K562 (cell line): ENCODE data around the gene LAMA3. TPM values are rescaled to one million over a fixed set of nuclear protein-coding genes. Genes with fewer than 3 reads are reported as not detected.
A peak's percentile ranks its signal among the peaks of the same experiment; 100 is the strongest.

Experiments used
- ATAC-seq: fragments of 200-7000 bp; cut with Tn5 transposase; 3 replicates; pipeline ENCODE4 v1.9.1; 2020; ENCODE audit warnings: moderate library complexity
- BruUV-seq: library from RNA; stranded (reverse); fragments of 400-500 nt; replicated peaks from 2 replicates; lab custom pipeline; 2021; lab: Mats Ljungman, UMichigan
- CTCF ChIA-PET: fragments of 300-600 bp; formaldehyde crosslinking; extraction: SDS; loops from one replicate; lab custom pipeline; 2021; ENCODE audit warnings: low intra/inter-chr PET ratio; lab: Yijun Ruan, JAX
- POLR2A ChIA-PET: fragments of 300-600, 350-650 bp; sonication (Branson Sonifier 250); formaldehyde crosslinking; extraction: SDS; loops from one replicate; lab custom pipeline; 2021; ENCODE audit warnings: antibody characterized with exemption, inconsistent platforms; lab: Yijun Ruan, JAX
- DNase-seq, 4 experiments: peaks; one replicate each; pipeline versions ENCODE4 v3.0.0 to v3.0.0-alpha.2; 2011 to 2018; ENCODE audit warnings: low spot score in 3 of 4, mixed read lengths in 3 of 4; ENCODE audit errors: extremely low read depth in 1 of 4
- FAIRE-seq: peaks from 2 replicates; lab custom pipeline; 2011; peaks lifted over from hg19 to GRCh38; lab: Jason Lieb, UNC
- H2AFZ ChIP-seq: 2 replicates; pipeline ENCODE4 v1.6.0; 2011; ENCODE audit warnings: low read depth, low read length, control low read depth, inconsistent platforms
- H3K27ac ChIP-seq: fragments of 200-600 bp; 3 replicates; pipeline ENCODE4 v1.8.0; 2011; ENCODE audit warnings: low read depth, mild to moderate bottlenecking, control low read depth, inconsistent platforms, low read length, moderate library complexity, mixed read lengths; ENCODE audit errors: extremely low read depth
- H3K27me3 ChIP-seq, 2 experiments: fragments of 300-600 bp in 1 of 2; 2 replicates in 1 of 2; 3 replicates in 1 of 2; pipeline versions ENCODE4 v1.6.0 to v1.8.0; 2011; ENCODE audit warnings: inconsistent platforms in 2 of 2, low read length in 2 of 2, mild to moderate bottlenecking in 1 of 2, mixed read lengths in 1 of 2, moderate library complexity in 1 of 2; ENCODE audit not compliant: control insufficient read depth in 2 of 2, insufficient read depth in 2 of 2
- H3K36me3 ChIP-seq: fragments of 300-600 bp; 3 replicates; pipeline ENCODE4 v1.8.0; 2011; ENCODE audit warnings: mild to moderate bottlenecking, low read length, inconsistent platforms; ENCODE audit not compliant: control insufficient read depth, insufficient read depth
- H3K4me1 ChIP-seq, 2 experiments: fragments of 200-600 bp in 1 of 2; replicated peaks in 1 of 2; 2 replicates in 1 of 2; 3 replicates in 1 of 2; pipeline versions ENCODE4 v1.5.1 to v1.8.0; 2011; ENCODE audit warnings: inconsistent platforms in 2 of 2, low read length in 2 of 2, mild to moderate bottlenecking in 1 of 2, mixed read lengths in 1 of 2, moderate library complexity in 1 of 2; ENCODE audit not compliant: control insufficient read depth in 2 of 2, insufficient read depth in 2 of 2
- H3K4me2 ChIP-seq: 2 replicates; pipeline ENCODE4 v1.6.1; 2011; ENCODE audit warnings: low read length, control low read depth, inconsistent platforms, mixed read lengths; ENCODE audit not compliant: insufficient read depth
- H3K4me3 ChIP-seq: fragments of 200-600 bp; sonication (generic), shearing (Covaris generic); 2 replicates; pipeline ENCODE4 v1.5.1; 2016; ENCODE audit warnings: control low read depth, inconsistent platforms
- H3K79me2 ChIP-seq: fragments of 200-600 bp; 3 replicates; pipeline ENCODE4 v1.8.0; 2011; ENCODE audit warnings: low read length, inconsistent platforms; ENCODE audit not compliant: control insufficient read depth, insufficient read depth
- H3K9ac ChIP-seq, 2 experiments: 2 replicates each; pipeline versions ENCODE4 v1.6.0 to v1.6.1; 2011; ENCODE audit warnings: low read depth in 2 of 2, low read length in 2 of 2, control low read depth in 1 of 2, inconsistent platforms in 1 of 2, mild to moderate bottlenecking in 1 of 2, mixed read lengths in 1 of 2; ENCODE audit not compliant: insufficient read depth in 1 of 2
- H3K9me1 ChIP-seq: one replicate; pipeline ENCODE4 v1.6.0; 2011; ENCODE audit warnings: inconsistent platforms, mild to moderate bottlenecking, low read length, moderate library complexity; ENCODE audit not compliant: control insufficient read depth, insufficient read depth
- H3K9me3 ChIP-seq: replicated peaks from 2 replicates; pipeline ENCODE4 v1.5.1; 2011; ENCODE audit warnings: low read depth, low read length, inconsistent platforms; ENCODE audit not compliant: control insufficient read depth, insufficient read depth
- H4K20me1 ChIP-seq: replicated peaks from 2 replicates; pipeline ENCODE4 v1.6.1; 2011; ENCODE audit warnings: low read length, inconsistent platforms, mixed read lengths; ENCODE audit not compliant: control insufficient read depth, insufficient read depth
- NCOA4 ChIP-seq: fragments of 450-650 bp; IDR thresholded peaks from 2 replicates; pipeline ENCODE4 v1.6.1; 2018; ENCODE audit warnings: mild to moderate bottlenecking; ENCODE audit not compliant: partially characterized antibody
- PHF21A ChIP-seq: fragments of 450-650 bp; IDR thresholded peaks from 2 replicates; pipeline ENCODE4 v1.6.1; 2017; ENCODE audit warnings: low read depth, borderline replicate concordance
- RBM25 ChIP-seq: fragments of 200-400 bp; formaldehyde crosslinking; IDR thresholded peaks from 2 replicates; pipeline ENCODE4 v1.6.1; 2018; ENCODE audit warnings: low read length, low read depth, moderate library complexity; ENCODE audit not compliant: severe bottlenecking
- THRAP3 ChIP-seq: fragments of 450-650 bp; IDR thresholded peaks from 2 replicates; pipeline ENCODE4 v1.6.1; 2016; ENCODE audit warnings: mild to moderate bottlenecking, inconsistent platforms, borderline replicate concordance
- ZNF146 ChIP-seq: IDR thresholded peaks from one replicate; pipeline ENCODE4 v1.6.1; 2018; ENCODE audit warnings: missing compliant biosample characterization; ENCODE audit not compliant: unreplicated experiment
- ZNF316 ChIP-seq: fragments of 450-650 bp; IDR thresholded peaks from 2 replicates; pipeline ENCODE4 v1.6.1; 2016
- ZNF668 ChIP-seq: fragments of 250-450 bp; sonication (Bioruptor Pico); IDR thresholded peaks from 2 replicates; pipeline ENCODE4 v1.8.0; 2022; ENCODE audit warnings: mild to moderate bottlenecking, inconsistent platforms
- ZNF75A ChIP-seq: fragments of 450-650 bp; formaldehyde crosslinking; IDR thresholded peaks from 2 replicates; pipeline ENCODE4 v1.4.0; 2020; ENCODE audit warnings: mild to moderate bottlenecking
- ZNF830 ChIP-seq: fragments of 250-450 bp; sonication (Bioruptor Pico); IDR thresholded peaks from 2 replicates; pipeline ENCODE4 v1.5.0; 2021; ENCODE audit warnings: mild to moderate bottlenecking
- WGBS: fragments of 100-300 bp; shearing (Covaris generic); methylation state at CpG from one replicate; pipeline ENCODE4 v1.1.6; 2016; ENCODE audit warnings: low coverage, mixed read lengths; ENCODE audit not compliant: insufficient coverage; ENCODE audit errors: missing lambda C conversion rate; 5-methylcytosine and 5-hydroxymethylcytosine counted together
- in situ Hi-C: fragments of 300-500 bp; cut with MboI; formaldehyde crosslinking; loops from 4 replicates; pipeline ENCODE4 v1.15.0; 2018; ENCODE audit warnings: inconsistent platforms, mixed read lengths
- intact Hi-C: fragments of 100-400 bp; cut with micrococcal nuclease; formaldehyde crosslinking; loops from 2 replicates; pipeline ENCODE4 v1.14.2; 2022
- polyA plus RNA-seq, 8 experiments: library from polyadenylated mRNA; depleted of rRNA in 4 of 8; stranded (reverse) in 5 of 8; unstranded in 3 of 8; fragments of >200 nt; fragmentation: Nextera tagmentation in 2 of 8; fragmentation: Illumina TruSeq in 1 of 8; extraction: Ambion mirVana in 2 of 8; extraction: Trizol in 1 of 8; gene quantifications; 2 replicates each; pipeline versions ENCODE4 v1.2.1 to v1.2.3, GENCODE V29; 2011 to 2014; ENCODE audit warnings: inconsistent platforms in 1 of 8, missing spikeins in 1 of 8
- total RNA-seq, 7 experiments: library from RNA; depleted of rRNA in 6 of 7; stranded (reverse); fragments of >200 nt in 6 of 7; fragmentation: Illumina TruSeq in 2 of 7; extraction: Trizol in 2 of 7; gene quantifications; 2 replicates each; pipeline versions ENCODE4 v1.2.1 to v1.2.3, GENCODE V29; 2011 to 2021; ENCODE audit warnings: low replicate concordance in 1 of 7
- TF ChIP-seq, protein P1 (sequence below), 2 experiments: fragments of 450-650 bp; IDR thresholded peaks; 2 replicates each; pipeline ENCODE4 v1.6.1; 2016; ENCODE audit warnings: mild to moderate bottlenecking in 2 of 2, borderline replicate concordance in 1 of 2, low read depth in 1 of 2, moderate library complexity in 1 of 2
- TF ChIP-seq, protein P2 (sequence below): sonication (generic); formaldehyde crosslinking; IDR thresholded peaks from 2 replicates; pipeline ENCODE4 v1.8.1; 2023; ENCODE audit warnings: mild to moderate bottlenecking, missing genetic modification reagents

The LAMA3 gene
- total and polyA plus RNA-seq, 9 of the 15 experiments (the other 6 are each of a cell fraction or from before 2014, with no cell fraction given), result 0.07 TPM; not detected in 8

DNA sequence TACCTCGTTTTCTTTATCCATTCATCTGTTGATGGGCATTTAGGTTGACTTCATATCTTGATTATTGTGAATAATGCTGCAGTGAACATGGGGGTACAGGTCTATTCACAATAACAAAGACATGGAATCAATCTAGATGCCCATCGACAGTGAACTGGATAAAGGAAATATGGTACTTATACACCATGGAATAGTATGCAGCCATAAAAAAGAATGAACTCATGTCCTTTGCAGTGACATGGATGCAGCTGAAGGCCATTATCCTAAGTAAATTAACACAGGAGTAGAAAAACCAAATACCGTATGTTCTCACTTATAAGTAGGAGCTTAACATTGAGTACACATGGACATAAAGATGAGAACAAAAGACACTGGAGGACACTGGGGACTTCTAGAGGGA, 111.6 kb downstream of the LAMA3 start:
- Histone ChIP-seq H3K27ac (no peak overlapping the region), H3K36me3 (no peaks in the 10 kb centered on the region), H3K4me1 (no peaks in the 10 kb centered on the region), H3K9me1 (no peaks in the 10 kb centered on the region), H3K9me3 (no peaks in the 10 kb centered on the region), H3K4me3 (no peak overlapping the region), H4K20me1 (no peaks in the 10 kb centered on the region), H2AFZ (no peak overlapping the region), H3K27me3 (peaks cover 4 to 6% of the 10 kb centered on the region in 2 experiments; a peak in 2 of 5 replicates), H3K79me2 (no peaks in the 10 kb centered on the region), H3K4me2 (no peak overlapping the region), H3K9ac (no peak overlapping the region)
- CTCF ChIA-PET, result no interaction called here
- intact Hi-C loops (no loop called here), in situ Hi-C loops (no loop called here)
- no peak for ATAC-seq
- 0% methylated on average over 3 of the region's 3 CpGs for WGBS
- POLR2A ChIA-PET, result no interaction called here
- no peak for FAIRE-seq
- no TSS peak for BruUV-seq
- DNase-seq, result no peak
- TF ChIP-seq ZNF146 (CRISPR knock-in tag), result peak; percentile 55
- no peak for TF ChIP-seq ZNF830 (CRISPR knock-in tag)
- TF ChIP-seq, protein P1, sequence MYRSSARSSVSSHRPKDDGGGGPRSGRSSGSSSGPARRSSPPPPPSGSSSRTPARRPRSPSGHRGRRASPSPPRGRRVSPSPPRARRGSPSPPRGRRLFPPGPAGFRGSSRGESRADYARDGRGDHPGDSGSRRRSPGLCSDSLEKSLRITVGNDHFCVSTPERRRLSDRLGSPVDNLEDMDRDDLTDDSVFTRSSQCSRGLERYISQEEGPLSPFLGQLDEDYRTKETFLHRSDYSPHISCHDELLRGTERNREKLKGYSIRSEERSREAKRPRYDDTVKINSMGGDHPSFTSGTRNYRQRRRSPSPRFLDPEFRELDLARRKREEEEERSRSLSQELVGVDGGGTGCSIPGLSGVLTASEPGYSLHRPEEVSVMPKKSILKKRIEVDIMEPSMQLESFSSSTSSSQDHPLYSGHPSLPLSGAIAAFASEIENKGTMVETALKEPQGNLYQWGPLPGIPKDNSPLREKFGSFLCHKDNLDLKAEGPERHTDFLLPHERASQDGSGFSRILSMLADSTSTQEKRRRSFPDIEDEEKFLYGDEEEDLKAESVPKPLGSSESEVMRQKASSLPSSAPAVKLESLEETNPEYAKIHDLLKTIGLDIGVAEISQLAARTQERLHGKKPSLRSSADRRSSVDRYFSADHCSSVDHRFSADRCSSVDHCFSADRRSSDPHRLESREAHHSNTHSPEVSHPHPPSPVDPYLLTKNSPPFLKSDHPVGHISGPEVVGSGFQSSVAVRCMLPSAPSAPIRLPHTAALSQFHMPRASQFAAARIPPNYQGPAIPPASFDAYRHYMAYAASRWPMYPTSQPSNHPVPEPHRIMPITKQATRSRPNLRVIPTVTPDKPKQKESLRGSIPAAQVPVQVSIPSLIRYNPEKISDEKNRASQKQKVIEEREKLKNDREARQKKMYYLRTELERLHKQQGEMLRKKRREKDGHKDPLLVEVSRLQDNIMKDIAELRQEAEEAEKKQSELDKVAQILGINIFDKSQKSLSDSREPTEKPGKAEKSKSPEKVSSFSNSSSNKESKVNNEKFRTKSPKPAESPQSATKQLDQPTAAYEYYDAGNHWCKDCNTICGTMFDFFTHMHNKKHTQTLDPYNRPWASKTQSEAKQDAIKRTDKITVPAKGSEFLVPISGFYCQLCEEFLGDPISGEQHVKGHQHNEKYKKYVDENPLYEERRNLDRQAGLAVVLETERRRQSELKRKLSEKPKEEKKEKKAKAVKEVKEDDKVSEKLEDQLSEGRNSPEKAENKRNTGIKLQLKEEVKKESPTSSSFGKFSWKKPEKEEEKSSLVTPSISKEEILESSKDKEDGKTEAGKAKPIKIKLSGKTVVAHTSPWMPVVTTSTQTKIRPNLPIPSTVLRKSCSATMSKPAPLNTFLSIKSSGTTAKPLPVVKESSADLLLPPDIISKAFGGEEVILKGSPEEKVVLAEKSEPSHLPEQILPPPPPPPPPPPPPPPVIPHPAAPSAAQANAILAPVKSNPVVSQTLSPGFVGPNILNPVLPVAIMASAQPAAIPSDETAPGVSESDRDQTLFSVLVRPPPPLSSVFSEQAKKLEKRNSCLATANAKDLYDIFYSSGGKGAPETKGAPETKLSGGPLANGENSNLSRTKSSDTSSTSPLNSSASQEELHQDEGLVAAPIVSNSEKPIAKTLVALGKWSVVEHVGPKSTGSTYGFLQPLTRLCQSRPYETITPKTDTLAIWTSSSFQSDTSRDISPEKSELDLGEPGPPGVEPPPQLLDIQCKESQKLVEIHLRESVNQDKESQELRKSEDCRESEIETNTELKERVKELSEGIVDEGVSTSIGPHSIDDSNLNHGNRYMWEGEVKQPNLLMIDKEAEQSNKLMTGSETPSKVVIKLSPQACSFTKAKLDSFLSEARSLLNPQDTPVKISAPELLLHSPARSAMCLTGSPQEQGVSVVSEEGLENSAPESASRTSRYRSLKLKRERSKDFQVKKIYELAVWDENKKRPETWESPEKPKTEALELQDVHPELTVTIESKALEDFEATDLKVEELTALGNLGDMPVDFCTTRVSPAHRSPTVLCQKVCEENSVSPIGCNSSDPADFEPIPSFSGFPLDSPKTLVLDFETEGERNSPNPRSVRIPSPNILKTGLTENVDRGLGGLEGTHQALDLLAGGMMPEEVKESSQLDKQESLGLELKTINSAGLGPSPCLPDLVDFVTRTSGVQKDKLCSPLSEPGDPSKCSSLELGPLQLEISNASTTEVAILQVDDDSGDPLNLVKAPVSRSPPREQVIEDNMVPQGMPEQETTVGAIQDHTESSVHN (IDR thresholded peaks at IDR 0.05; ENCODE audit: borderline replicate concordance in 1 of 2, low read depth in 1 of 2), result no peak
- TF ChIP-seq, protein P2, sequence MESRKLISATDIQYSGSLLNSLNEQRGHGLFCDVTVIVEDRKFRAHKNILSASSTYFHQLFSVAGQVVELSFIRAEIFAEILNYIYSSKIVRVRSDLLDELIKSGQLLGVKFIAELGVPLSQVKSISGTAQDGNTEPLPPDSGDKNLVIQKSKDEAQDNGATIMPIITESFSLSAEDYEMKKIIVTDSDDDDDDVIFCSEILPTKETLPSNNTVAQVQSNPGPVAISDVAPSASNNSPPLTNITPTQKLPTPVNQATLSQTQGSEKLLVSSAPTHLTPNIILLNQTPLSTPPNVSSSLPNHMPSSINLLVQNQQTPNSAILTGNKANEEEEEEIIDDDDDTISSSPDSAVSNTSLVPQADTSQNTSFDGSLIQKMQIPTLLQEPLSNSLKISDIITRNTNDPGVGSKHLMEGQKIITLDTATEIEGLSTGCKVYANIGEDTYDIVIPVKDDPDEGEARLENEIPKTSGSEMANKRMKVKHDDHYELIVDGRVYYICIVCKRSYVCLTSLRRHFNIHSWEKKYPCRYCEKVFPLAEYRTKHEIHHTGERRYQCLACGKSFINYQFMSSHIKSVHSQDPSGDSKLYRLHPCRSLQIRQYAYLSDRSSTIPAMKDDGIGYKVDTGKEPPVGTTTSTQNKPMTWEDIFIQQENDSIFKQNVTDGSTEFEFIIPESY (CRISPR knock-in tag), result no peak
- no peak for TF ChIP-seq ZNF316
- no peak for TF ChIP-seq ZNF668
- no peak for TF ChIP-seq PHF21A
- TF ChIP-seq RBM25, result peak; percentile 17
- TF ChIP-seq THRAP3, result no peak
- TF ChIP-seq ZNF75A (CRISPR knock-in tag), result no peak
- TF ChIP-seq NCOA4, result no peak
